Measurements from ENCODE around the gene PRDM16. TPM values are rescaled to one million over a fixed set of nuclear protein-coding genes. Genes with fewer than 3 reads are reported as not detected.

PRDM16 gene
- total RNA-seq, 1 experiment from 2014 or later: 22.3 TPM

GRCh38 chr1:3305156-3305555 lies 236.2 kb downstream of the PRDM16 start:
- in situ Hi-C loops (cut with HindIII; ENCODE audit: low pct_unique_long_range_greater_than_20kb, low sequenced_read_pairs): no loop called here
- H3K36me3 ChIP-seq (ENCODE audit: control insufficient read depth, insufficient read depth, low read length): no peaks in the 10 kb centered on the region

GRCh38 chr1:3306583-3307291 lies 237.7 kb downstream of the PRDM16 start:
- TF ChIP-seq POLR2AphosphoS5 (IDR thresholded peaks at IDR 0.05; ENCODE audit: low read depth, low read length): no peak
- TF ChIP-seq SIN3A (IDR thresholded peaks at IDR 0.05; ENCODE audit: borderline replicate concordance, insufficient read depth, low read depth, low read length): no peak
- TF ChIP-seq CTCF (IDR thresholded peaks at IDR 0.05): no peak
- no peak for TF ChIP-seq TCF7L2 (IDR thresholded peaks at IDR 0.05; ENCODE audit: low read depth, low read length)
- no TSS peak for BruUV-seq (replicated peaks)
- intact Hi-C loops (cut with micrococcal nuclease; ENCODE audit: unreplicated experiment) (no loop called here), in situ Hi-C loops (cut with HindIII; ENCODE audit: low pct_unique_long_range_greater_than_20kb, low sequenced_read_pairs) (no loop called here)
- no peaks in the 10 kb centered on the region for H3K9me3 ChIP-seq (ENCODE audit: control insufficient read depth, insufficient read depth, low read depth, low read length)
- POLR2A ChIA-PET: no interaction called here
- no peaks in the 10 kb centered on the region for H3K27me3 ChIP-seq (ENCODE audit: control insufficient read depth, insufficient read depth, low read length)
- no peak overlapping the region for H3K27ac ChIP-seq (ENCODE audit: low read length)
- H3K4me1 ChIP-seq (ENCODE audit: control insufficient read depth, insufficient read depth, low read length): peaks cover 4% of the 10 kb centered on the region
- no peaks in the 10 kb centered on the region for H3K36me3 ChIP-seq (ENCODE audit: control insufficient read depth, insufficient read depth, low read length)
- ATAC-seq (no peak), DNase-seq (ENCODE audit: low read depth, low spot score) (no peak)
- H3K4me3 ChIP-seq (ENCODE audit: low read depth in 2 of 2, low read length in 2 of 2): no peak overlapping the region
- CTCF ChIA-PET: no interaction called here

More at GRCh38 chr1:3305156-3305555, 236.2 kb downstream of the PRDM16 start:
- H3K27me3 ChIP-seq (ENCODE audit: control insufficient read depth, insufficient read depth, low read length): no peaks in the 10 kb centered on the region
- TF ChIP-seq TCF7L2 (IDR thresholded peaks at IDR 0.05; ENCODE audit: low read depth, low read length) (no peak), REST (IDR thresholded peaks at IDR 0.05; ENCODE audit: insufficient read depth in 1 of 2, low read depth in 2 of 2, low read length in 1 of 2) (no peak), CTCF (IDR thresholded peaks at IDR 0.05) (no peak), SIN3A (IDR thresholded peaks at IDR 0.05; ENCODE audit: borderline replicate concordance, insufficient read depth, low read depth, low read length) (no peak), POLR2AphosphoS5 (IDR thresholded peaks at IDR 0.05; ENCODE audit: low read depth, low read length) (no peak)
- POLR2A ChIA-PET: no interaction called here
- CTCF ChIA-PET: no interaction called here
- no peaks in the 10 kb centered on the region for H3K4me1 ChIP-seq (ENCODE audit: control insufficient read depth, insufficient read depth, low read length)
- H3K4me3 ChIP-seq (ENCODE audit: low read depth in 2 of 2, low read length in 2 of 2): no peak overlapping the region
- H3K27ac ChIP-seq (ENCODE audit: low read length): no peak overlapping the region
- BruUV-seq (replicated peaks): no TSS peak
- intact Hi-C loops (cut with micrococcal nuclease; ENCODE audit: unreplicated experiment): no loop called here
- DNase-seq (ENCODE audit: low read depth, low spot score) (no peak), ATAC-seq (no peak)
- no peaks in the 10 kb centered on the region for H3K9me3 ChIP-seq (ENCODE audit: control insufficient read depth, insufficient read depth, low read depth, low read length)
